DMS53 treated with DMSO at 0.1 percent for 48 hours (cell line): ENCODE measurements around the gene PRR3.

Experiments used
- DNase-seq: peaks from one replicate; lab custom pipeline; 2025; ENCODE audit not compliant: unreplicated experiment; lab: John Stamatoyannopoulos, UW

Gene PRR3

GRCh38 chr6:30611856-30612194 lies 54.7 kb downstream of the PRR3 start:
- no peak for DNase-seq

GRCh38 chr6:30612213-30612612 lies 55.1 kb downstream of the PRR3 start:
- DNase-seq = no peak

GRCh38 chr6:30612687-30613248 lies 55.7 kb downstream of the PRR3 start:
- no peak for DNase-seq
